Body of pancreas (tissue), 4 donors: ENCODE measurements around the gene EHMT1. TPM values are rescaled to one million over a fixed set of nuclear protein-coding genes. Genes with fewer than 3 reads are reported as not detected.

Experiments
- ATAC-seq: fragments of 150-250 bp; one replicate; pipeline ENCODE4 v1.9.1; 2016
- DNase-seq, 4 donors: peaks; one replicate each; pipeline ENCODE4 v3.0.0-alpha.2; 2019
- H3K27ac ChIP-seq, 4 donors: fragments of 200-600 bp; sonication (generic); 1 replicate in 3 of 4; 2 replicates in 1 of 4; pipeline versions ENCODE4 v1.5.1 to v1.6.1; 2016 to 2019; ENCODE audit warnings: mild to moderate bottlenecking in 1 of 4, mixed read lengths in 1 of 4, moderate library complexity in 1 of 4
- H3K27me3 ChIP-seq, 2 donors: fragments of 200-600 bp; sonication (generic); one replicate each; pipeline ENCODE4 v1.6.0; 2016; ENCODE audit warnings: mild to moderate bottlenecking in 1 of 2
- H3K36me3 ChIP-seq, 2 donors: fragments of 200-600 bp; sonication (generic); replicated peaks in 1 of 2; 2 replicates each; pipeline ENCODE4 v1.5.1; 2016; ENCODE audit warnings: low read depth in 2 of 2; ENCODE audit not compliant: insufficient read depth in 1 of 2
- H3K4me1 ChIP-seq: fragments of 200-600 bp; sonication (generic); one replicate; pipeline ENCODE4 v1.6.0; 2016
- H3K4me3 ChIP-seq, 2 donors: fragments of 200-600 bp; sonication (generic); 1 replicate in 1 of 2; 2 replicates in 1 of 2; pipeline ENCODE4 v1.5.1; 2016 to 2019
- H3K9me3 ChIP-seq, 3 donors: fragments of 200-600 bp; sonication (generic); 1 replicate in 2 of 3; 2 replicates in 1 of 3; pipeline ENCODE4 v1.5.1; 2016
- POLR2A ChIP-seq, 3 donors: fragments of 450-650 bp; IDR thresholded peaks; one replicate each; pipeline ENCODE4 v1.6.1; 2016; ENCODE audit warnings: antibody characterized with exemption in 3 of 3, mild to moderate bottlenecking in 2 of 3
- WGBS, 2 donors: methylation state at CpG; one replicate each; pipeline ENCODE4 v1.1.5; 2017; 5-methylcytosine and 5-hydroxymethylcytosine counted together
- intact Hi-C: fragments of 100-400 bp; cut with DNase I; formaldehyde crosslinking; loops from one replicate; pipeline ENCODE4 v1.15.1; 2023
- total RNA-seq, 2 donors: library from RNA; depleted of rRNA; stranded (reverse); fragments of >200 nt; gene quantifications; one replicate each; pipeline ENCODE4 v1.1.0, GENCODE V29; 2016
- TF ChIP-seq, protein P1 (sequence below), 7 experiments: fragments of 450-650 bp in 4 of 7; fragments of 200-600 bp in 3 of 7; sonication (generic) in 3 of 7; IDR thresholded peaks; one replicate each; pipeline ENCODE4 v1.5.1; 2016 to 2019; ENCODE audit warnings: antibody characterized with exemption in 7 of 7

The EHMT1 gene
- total RNA-seq, 2 donors from 2014 or later: 41.0 to 65.9 TPM

DNA sequence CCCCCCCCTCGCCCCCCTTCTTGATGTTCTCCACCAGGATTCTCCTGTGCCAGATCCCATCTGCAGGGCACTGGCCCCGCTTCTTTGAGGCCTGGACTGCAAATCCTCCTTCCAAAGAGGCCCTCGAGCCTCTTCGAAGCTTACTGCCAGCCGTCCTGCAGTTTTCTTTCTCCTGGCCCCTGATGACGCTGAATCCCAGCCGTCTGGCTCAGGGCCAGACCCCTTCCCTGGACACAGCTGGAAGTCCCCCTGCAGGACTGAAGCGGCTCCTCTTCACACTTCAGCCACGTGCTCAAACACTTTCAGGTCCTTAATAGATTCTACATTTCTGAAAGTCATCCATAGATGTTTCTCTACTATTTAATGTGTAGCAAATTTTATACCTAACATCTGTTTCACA is 121.5 kb downstream of the EHMT1 start:
- TF ChIP-seq POLR2A (IDR thresholded peaks at IDR 0.05): no peak
- TF ChIP-seq, protein P1, sequence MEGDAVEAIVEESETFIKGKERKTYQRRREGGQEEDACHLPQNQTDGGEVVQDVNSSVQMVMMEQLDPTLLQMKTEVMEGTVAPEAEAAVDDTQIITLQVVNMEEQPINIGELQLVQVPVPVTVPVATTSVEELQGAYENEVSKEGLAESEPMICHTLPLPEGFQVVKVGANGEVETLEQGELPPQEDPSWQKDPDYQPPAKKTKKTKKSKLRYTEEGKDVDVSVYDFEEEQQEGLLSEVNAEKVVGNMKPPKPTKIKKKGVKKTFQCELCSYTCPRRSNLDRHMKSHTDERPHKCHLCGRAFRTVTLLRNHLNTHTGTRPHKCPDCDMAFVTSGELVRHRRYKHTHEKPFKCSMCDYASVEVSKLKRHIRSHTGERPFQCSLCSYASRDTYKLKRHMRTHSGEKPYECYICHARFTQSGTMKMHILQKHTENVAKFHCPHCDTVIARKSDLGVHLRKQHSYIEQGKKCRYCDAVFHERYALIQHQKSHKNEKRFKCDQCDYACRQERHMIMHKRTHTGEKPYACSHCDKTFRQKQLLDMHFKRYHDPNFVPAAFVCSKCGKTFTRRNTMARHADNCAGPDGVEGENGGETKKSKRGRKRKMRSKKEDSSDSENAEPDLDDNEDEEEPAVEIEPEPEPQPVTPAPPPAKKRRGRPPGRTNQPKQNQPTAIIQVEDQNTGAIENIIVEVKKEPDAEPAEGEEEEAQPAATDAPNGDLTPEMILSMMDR (IDR thresholded peaks at IDR 0.05): no peak
- intact Hi-C loops: no loop called here
- Histone ChIP-seq H3K4me3 (no peak overlapping the region), H3K36me3 (peaks cover 0 to 4% of the 10 kb centered on the region in 2 donors), H3K27me3 (no peaks in the 10 kb centered on the region), H3K27ac (no peak overlapping the region), H3K9me3 (no peaks in the 10 kb centered on the region), H3K4me1 (no peaks in the 10 kb centered on the region)
- no peak for ATAC-seq
- 72 to 82% methylated on average over 9 of the region's 9 CpGs for WGBS, 2 donors
- DNase-seq: peak in 2 of 4 donors; percentile 25 to 33

DNA sequence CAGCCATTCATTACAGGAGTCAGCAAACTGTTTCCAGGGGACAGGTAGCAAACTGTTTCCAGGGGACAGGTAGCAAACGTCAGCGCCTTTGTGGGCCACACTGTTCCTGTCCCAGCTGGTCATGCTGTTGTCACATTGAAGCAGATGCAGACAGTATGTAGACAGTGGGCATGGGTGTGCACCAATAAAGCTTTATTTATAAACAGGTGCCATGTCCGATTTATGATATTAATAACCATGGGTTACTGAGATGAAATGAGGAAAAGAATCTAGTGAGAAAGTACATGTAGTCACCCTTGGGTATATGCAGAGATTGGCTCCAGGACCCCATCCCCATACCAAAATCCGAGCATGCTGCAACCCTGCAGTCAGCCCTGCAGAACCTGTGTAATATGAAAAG is 122.5 kb downstream of the EHMT1 start:
- Histone ChIP-seq H3K4me1 (no peaks in the 10 kb centered on the region), H3K36me3 (peaks cover 6 to 9% of the 10 kb centered on the region in 2 donors), H3K4me3 (no peak overlapping the region), H3K9me3 (no peaks in the 10 kb centered on the region), H3K27me3 (no peaks in the 10 kb centered on the region), H3K27ac (no peak overlapping the region)
- intact Hi-C loops: no loop called here
- TF ChIP-seq, protein P1 (IDR thresholded peaks at IDR 0.05): no peak
- TF ChIP-seq POLR2A (IDR thresholded peaks at IDR 0.05): no peak
- ATAC-seq: no peak
- no peak for DNase-seq
- 91 to 94% methylated on average over 4 of the region's 4 CpGs for WGBS, 2 donors

DNA sequence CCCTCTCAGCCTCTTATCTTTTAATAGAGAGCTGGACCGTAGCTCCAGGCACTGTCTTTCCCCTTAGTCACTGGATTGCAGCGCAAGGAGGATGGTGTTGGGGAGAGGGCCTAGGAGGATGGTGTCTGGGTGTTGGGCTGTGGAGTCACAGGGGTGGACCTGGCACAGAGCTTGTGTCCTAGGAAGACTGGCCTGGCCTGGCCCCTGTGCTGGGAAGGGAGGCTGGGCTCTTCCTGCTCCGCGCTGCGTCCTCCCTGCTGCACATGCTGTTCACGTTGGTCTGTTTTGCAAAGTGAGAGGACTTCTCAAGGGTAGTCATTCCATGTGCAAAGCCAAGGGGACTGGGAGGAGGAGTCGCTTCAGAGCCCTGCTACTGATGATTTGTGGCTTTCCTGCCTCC is 123.9 kb downstream of the EHMT1 start:
- Histone ChIP-seq H3K36me3 (peaks cover 9 to 10% of the 10 kb centered on the region in 2 donors), H3K4me3 (no peak overlapping the region), H3K4me1 (no peaks in the 10 kb centered on the region), H3K9me3 (no peaks in the 10 kb centered on the region), H3K27me3 (no peaks in the 10 kb centered on the region), H3K27ac (no peak overlapping the region)
- no peak for DNase-seq
- TF ChIP-seq, protein P1 (IDR thresholded peaks at IDR 0.05): no peak
- TF ChIP-seq POLR2A (IDR thresholded peaks at IDR 0.05): no peak
- intact Hi-C loops: no loop called here
- no peak for ATAC-seq
- 73 to 84% methylated on average over 6 to 7 of the region's 7 CpGs for WGBS, 2 donors

GRCh38 chr9:137743695-137744094 is 124.9 kb downstream of the EHMT1 start:
- intact Hi-C loops: no loop called here

More at GRCh38 chr9:137743695-137744094, 124.9 kb downstream of the EHMT1 start:
- DNase-seq: no peak
- H3K9me3 ChIP-seq: no peaks in the 10 kb centered on the region
- ATAC-seq: no peak
- H3K4me1 ChIP-seq: no peaks in the 10 kb centered on the region
- WGBS, 2 donors: 84 to 91% methylated on average over 18 to 19 of the region's 19 CpGs
- TF ChIP-seq, protein P1 (IDR thresholded peaks at IDR 0.05): no peak
- TF ChIP-seq POLR2A (IDR thresholded peaks at IDR 0.05): no peak
- H3K27ac ChIP-seq: no peak overlapping the region
- H3K36me3 ChIP-seq: peaks cover 9 to 12% of the 10 kb centered on the region in 2 donors
- H3K4me3 ChIP-seq: no peak overlapping the region
- no peaks in the 10 kb centered on the region for H3K27me3 ChIP-seq
